SW 1271 (cell line): ENCODE results near the gene TMEM109.

Experiments used
- DNase-seq, 2 experiments: peaks; one replicate each; lab custom pipeline; 2025; lab: John Stamatoyannopoulos, UW

The TMEM109 gene

DNA sequence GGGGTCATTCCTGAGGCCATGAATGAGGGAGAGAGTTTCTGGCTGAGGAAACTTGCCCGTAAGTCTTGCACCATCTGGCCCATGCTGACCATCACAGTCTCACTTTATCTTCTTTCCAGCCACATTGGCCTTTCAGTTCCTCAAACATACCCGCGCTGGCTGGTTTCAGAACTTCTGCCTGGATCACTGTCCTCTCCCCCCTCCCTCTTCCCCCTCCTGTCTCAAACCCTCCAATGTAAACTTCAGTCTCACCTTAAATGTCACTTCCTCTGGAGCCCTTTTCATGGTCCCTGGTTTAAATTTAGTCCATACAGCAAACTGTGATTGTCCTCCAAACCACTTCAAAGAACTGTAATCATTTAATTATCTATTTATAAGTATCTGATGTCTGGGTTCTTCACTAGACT lies 3.7 kb upstream of the TMEM109 start:
- DNase-seq, result no peak

DNA sequence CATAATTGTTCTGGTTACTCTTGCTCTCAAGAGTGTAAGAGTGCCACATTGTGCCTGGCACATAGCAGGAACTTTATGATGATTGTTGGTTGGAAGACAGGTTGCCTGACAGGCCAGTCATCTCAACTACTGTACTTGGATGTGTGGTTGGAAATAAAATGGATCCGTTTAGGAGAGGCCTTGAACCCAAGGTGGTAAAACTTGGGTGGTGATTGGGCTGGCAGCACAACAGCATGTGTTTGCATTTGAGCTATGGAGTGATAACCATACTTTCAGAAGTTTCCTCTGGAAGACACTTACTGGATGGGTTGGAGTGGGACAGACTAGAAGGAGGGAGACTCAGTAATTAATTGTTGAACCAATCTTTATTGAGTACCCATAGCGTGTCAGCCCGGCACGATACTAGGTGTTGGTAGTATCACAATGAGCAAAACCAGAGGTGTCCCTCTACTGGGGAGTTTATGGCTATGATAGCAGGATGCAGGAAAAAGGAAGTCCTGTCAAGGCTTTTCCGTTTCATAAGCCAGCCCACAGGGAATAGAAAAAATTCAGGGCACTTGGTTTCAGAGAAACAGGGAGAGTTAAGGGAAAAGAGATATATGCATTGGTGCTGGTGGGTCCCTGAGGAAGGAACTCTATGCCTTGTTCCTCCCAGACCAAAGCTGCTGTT lies 3.1 kb upstream of the TMEM109 start:
- DNase-seq, result no peak

DNA sequence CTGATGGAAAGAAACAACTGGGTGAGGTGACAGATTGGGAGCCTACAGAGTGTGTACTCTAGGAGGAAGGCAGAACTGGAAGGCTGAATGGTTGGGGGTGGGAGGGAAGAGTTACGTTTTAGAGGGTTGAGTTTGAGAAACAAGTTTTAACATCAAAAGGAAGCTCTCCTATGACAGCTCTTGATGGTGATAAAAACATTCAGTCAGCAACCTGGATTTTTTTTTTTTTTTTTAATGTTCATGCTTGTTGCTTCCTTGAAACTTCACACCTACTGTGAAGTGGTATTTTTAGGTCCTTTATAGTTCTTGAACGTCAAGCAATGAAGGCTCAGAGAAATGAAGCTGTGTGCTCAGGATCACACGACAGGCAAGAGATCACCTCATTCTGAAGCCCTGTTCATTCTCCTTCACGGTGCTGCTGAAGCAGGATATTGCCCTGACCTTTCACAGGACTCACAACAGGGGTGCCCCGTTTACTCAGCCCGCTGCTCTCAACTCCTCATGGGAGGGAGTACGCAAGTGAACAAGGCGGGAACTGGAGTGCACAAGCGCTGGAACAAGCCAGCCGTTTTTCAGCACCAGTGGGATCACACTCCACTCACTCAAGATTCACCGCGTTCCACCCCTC lies 1.6 kb upstream of the TMEM109 start:
- DNase-seq, result no peak

DNA sequence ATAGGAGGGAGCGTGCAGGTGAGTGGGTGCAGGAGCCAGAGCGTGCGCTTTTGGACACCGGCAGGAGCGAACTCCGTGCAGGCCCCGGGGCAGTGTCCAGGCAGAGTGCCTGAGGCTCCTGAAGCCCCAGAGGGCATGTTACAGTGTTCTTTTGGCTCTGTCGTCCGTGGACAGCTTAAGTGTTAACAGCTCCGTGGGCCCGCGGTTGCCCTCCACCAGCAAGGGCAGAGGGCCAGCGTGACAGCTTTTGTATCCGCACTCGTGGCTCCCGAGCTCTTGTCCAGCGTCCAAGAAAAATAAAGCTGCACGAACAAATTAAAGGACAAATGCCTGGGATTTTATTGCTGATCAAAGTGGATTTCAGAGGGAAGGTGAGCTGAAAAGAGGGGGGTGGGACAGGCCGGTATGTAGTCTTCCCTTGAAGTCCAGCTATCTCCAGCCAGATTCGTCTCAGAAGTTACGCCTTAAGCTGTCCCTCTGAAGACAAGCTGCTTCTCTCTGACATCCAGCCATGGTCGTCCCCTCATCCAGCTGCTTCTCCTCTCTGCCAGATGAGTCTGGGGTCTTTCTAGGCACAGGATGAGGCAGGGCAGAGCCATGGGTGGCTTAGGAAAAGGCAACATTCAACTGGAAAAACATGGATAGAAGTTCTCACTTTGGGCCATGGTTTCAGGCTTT lies 968 bp upstream of the TMEM109 start:
- no peak for DNase-seq

DNA sequence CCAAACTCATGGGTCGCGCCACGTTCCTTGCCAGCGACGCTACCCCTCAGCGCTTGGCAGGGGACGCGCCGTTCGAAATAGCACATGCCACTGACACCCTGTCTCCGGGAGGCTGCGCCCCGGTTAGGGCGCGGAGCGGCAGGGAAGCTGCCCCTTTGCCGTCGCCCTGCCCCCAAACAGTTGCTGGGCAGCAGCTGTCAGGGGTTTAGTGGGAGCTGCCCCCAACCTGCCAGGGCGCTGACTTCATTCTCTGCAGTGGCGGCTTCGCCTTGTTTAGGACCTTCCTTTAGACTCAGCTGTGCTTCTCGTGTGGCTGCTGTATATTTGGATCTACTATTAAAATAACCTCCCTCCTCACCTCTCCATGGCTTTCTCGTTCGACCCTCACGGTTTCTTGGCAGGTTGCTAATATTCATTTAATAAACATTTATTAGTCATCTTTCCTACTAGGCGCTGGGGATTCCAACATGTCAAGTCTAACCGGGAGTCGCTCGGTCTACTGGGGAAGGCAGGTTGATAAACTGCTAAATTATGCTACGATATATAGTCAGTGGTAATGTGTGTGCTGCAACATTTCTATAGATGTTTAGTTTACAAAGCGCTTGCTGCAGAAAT lies 782 bp downstream of the TMEM109 start:
- peak in 1 of 2 experiments; percentile 14 for DNase-seq

DNA sequence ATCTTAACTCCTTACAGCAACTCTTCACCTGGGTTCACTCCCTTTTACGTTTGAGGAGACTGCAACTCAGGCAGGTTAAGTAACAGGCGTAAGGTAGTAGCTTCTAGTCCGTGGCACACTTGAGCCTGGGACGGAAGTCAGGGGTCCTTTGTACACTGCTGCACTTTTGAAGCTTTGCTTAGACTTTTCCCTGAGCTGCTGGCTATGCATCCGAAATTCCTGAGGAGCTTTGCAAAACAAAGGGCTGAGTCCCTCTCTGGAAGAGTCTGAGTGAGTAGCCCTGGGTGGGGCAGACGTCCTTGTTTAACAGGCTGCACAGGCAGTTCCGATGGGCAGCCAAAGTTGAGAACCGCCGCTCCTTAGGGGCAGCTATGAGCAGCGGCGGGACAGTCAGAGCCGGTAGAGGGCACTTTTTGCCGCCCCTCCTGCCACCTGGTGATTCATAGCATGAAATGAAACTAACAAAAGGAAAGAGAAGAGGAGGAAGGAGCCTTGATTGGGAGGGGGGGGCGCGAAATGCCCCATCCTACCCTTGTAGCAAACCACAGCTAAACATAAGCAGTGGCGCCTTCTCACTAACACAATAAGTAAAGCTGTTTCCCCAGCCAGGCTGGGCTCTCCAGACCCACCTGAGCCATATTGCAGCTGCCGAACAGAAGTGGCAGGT lies 1.4 kb downstream of the TMEM109 start:
- peak in 1 of 2 experiments; percentile 54 for DNase-seq

DNA sequence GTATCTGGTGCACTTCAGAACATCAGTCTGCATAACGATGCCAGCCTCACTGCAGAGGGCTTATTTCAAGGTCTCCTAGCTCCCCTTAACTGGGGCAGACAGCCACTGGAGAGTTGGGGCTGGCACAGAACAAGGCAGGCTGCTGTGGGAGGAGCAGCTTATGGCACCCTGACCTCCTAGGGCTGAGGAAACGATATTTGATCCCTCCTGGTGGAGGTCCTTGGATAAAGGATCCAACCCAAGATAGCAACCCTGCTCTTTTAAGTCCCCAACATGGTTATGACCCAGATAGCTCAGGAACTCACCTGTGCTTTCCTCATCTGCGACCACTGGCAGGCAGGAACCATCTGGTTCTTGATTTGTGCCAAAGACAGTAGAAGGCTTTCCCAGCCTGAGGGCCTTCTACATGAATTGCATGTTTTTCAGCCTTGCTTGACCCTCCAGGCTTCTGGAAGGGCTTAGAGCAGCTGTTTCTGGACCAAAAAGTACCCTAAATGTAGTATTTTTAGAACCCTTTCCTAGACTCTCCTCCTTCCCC lies 2.8 kb downstream of the TMEM109 start:
- DNase-seq, result no peak

DNA sequence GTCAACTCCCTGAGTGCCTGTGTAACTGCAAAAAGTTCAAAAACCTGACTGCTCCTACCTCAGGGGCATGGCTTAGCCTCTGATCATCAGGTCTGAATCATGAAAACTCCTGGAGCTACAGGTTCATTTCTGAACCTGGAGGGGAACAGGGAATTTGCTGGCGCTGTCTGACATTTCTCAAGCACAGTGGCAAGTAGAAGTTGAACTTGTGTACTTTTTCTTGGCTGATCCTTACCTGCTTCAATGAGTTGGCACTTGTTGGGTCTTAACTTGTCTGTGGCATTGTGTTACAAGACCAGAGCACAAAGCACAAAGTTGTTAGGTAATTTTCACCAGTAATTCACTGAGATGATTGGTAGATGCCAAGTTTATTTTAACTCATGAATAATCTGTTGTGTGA lies 3.3 kb downstream of the TMEM109 start:
- no peak for DNase-seq

DNA sequence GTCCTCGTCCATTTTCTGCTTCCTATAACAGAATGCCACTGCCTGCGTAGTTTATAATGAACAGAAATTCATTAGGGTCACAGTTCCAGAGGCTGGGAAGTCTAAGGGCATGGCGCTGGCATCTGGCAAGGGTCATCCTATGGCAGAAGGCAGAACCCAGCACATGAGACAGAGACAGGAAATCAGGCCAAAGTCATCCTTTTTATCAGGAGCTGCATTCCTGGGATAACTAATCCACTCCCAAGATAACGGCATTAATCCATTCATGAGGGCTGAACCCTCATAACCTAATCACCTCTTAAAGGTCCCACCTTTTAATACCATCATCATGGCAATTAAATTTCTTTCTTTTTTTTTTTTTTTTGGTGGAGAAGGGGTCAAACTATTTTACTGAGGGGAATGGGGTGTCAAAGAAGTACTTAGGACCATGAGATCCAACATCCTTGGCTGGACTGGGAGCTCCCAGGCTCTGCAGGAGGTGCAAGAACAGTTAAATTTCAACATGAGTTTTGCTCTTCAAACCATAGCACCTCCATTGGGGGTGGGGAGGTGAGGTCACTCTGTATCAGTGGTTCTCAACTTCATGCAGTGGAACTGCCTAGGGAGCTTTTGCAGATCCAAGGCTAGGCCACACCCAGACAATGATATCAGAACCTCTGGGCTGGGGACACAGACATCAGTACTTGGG lies 4.4 kb downstream of the TMEM109 start:
- DNase-seq, result no peak

DNA sequence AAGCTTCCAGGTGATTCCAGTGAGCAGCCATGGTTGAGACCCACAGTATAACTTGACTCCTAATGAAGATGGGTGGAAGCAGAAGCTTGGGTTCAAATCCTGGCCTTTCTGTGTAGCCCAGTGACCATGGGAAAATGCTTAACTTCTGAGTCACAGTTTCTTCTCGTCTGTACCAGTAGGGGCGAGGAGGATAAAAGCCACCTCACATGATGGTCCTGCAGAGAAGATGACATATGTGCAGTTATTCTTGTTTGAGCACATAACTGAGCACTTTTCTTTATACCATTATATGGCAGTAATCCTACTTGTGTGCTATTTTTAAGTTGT lies 4.9 kb downstream of the TMEM109 start:
- no peak for DNase-seq

DNA sequence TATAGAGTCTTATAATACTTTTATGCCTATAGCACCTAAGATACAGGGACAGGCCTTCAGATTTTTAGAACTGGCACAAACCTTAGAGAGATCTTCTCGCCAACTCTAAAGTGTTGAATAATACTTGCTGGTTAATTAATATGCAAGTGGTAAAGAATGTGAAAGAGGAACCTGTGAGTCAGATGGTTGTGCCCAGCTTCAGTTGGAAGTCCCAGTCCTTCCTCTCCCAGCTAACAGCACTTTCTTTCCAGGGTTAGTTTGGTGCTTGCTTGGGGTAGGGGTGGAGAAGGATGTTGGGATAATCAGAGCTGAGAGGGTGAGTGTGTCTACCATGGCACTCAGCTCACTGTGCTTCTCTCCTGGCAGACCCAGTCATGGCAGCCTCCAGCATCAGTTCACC lies 5.4 kb downstream of the TMEM109 start:
- no peak for DNase-seq

DNA sequence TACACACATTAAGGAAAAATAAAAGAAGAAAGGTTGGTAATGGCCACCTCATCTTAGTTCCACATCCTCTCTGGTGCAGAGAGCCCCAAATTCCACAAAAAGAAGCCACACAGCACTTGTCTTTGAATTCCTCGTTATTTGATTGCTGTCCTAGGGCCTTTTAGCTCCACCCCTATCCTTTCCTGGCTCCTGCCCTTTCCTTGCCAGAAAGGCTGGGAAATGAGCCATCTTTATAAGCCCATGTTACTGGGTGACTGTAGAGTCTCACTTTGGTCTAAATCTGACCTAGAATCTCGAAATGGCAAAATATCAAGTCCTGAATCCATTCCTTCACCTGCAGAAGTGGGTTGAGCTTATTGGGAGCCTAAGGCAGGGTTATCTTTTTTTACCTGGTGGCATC lies 6.0 kb downstream of the TMEM109 start:
- DNase-seq, result no peak

DNA sequence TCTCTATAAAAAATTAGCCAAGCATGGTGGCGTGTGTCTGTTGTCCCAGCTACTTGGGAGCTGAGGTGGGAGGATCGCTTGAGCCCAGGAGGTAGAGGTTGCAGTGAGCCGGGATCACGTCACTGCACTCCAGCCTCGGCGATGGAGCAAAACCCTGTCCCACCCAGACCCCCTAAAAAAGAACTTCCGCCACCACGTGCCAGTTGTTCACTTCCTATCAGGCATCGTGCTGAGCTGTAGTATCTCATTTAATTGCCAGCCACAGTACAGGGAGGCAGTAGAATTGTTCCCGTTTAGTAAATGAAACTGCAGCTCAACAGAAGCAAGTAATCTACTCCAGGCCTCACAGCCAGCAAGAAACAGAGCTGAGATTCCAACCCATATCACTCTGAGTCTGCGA lies 7.3 kb downstream of the TMEM109 start:
- DNase-seq, result no peak

DNA sequence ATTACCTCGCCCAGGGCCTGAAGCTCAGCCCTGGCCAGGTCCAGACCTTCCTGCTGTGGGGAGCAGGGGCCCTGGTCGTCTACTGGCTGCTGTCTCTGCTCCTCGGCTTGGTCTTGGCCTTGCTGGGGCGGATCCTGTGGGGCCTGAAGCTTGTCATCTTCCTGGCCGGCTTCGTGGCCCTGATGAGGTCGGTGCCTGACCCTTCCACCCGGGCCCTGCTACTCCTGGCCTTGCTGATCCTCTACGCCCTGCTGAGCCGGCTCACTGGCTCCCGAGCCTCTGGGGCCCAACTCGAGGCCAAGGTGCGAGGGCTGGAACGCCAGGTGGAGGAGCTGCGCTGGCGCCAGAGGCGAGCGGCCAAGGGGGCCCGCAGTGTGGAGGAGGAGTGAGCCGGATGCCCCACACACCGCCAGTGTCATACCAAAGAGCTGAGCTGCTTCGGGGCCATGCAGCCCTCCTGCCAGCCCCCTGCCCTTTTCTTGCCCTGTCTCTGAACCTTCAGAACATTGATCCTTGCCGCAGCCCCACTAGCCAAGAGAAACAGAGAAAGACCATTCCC lies 7.9 kb downstream of the TMEM109 start:
- no peak for DNase-seq

DNA sequence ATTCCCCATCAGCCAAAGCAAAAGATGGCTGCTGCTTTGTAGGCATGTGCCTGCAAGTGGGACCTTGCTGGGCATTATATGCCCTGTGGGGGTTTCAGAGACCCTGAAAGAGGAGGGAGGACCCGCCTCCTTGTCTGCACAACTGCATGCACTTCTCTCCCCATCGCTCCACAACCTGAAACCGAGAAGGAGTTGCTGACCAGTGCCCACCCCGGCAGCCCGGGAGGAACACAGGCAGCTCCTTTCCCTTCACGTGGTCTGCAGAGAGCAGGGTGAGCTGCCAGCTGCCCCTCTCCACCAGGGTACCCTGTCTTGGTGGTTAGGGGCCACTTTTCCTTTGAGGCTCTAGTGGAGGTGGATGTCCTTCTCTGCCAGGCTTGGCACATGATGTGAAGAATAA lies 8.9 kb downstream of the TMEM109 start:
- DNase-seq, result no peak

DNA sequence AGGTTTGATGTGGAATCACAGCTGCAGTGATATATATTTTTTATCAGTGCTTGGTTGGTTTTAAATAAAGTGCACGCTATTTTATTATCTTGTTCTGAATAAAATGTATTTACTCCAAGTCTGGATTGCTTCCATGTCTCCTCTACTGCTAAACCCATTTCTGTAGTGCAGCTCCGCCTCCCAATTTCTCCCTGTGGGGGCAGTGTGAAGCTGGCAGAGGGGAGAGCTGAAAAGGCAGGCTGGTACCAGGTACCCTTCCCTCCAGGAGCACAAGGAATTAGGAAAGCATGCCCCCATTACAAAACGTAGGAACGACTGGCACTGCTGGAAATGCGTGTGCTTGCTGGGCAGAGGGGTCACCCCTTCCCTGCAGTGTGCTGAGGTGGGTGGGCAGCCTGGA lies 9.4 kb downstream of the TMEM109 start:
- DNase-seq, result no peak

DNA sequence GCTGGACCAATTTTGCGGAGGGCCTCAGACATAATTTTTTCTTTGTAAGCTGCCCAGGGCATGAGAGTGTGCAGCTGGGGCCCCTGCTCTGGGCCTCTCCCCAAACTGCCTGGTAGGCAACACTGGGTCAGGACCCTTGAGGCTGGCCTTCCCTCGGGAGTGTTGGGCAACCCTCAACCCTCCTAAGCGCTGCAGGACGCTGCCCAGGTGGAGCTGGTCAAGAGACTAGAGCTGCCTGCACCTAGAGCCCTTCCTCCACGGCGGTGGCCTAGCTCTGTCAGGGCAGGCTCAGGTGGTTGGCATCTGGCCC lies 9.8 kb downstream of the TMEM109 start:
- DNase-seq, result no peak

DNA sequence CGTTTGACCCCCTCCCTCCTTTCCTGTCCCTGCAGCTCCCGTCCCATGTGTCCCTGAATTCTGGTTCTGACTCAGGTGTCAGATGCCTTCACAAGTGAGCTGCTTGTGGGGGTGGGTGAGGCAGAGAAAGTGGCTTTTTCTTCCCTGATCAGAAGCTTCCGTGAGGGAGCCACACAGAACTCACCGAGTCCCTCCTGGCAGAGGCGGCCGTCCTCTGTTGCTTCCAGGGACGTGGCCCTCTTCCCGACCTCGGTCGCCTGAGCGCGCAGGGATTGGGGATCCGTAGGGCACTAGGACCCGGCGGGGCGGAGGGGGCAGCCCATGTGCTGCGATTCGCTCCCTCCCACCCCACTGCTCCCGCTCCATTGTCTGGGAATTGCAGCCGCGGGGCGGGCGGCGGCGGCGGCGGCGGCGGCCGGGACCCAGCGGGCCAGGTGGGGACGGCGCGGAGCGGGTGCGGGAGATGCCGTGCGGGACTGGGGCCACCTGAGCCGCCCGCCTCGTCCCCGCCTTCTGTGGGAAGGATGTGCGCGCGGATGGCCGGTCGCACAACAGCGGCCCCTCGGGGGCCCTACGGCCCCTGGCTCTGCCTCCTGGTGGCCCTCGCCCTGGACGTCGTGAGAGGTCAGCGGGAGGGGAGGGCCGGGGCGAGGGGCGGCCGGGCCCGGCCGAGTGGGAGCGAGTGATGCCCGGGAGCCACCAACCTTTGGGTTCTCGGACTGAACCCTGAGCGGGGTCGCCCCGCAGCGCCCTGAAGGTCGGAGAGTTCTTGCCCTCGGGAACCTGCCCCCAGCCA lies 10.3 kb downstream of the TMEM109 start, which contains the start of gene TMEM132A:
Gene TMEM132A, plus strand, starts transcription at position 351 of the 796 bp plus-strand sequence. Its CDS starts 174 bp downstream, at position 525.
- peak in 1 of 2 experiments; percentile 60 for DNase-seq

DNA sequence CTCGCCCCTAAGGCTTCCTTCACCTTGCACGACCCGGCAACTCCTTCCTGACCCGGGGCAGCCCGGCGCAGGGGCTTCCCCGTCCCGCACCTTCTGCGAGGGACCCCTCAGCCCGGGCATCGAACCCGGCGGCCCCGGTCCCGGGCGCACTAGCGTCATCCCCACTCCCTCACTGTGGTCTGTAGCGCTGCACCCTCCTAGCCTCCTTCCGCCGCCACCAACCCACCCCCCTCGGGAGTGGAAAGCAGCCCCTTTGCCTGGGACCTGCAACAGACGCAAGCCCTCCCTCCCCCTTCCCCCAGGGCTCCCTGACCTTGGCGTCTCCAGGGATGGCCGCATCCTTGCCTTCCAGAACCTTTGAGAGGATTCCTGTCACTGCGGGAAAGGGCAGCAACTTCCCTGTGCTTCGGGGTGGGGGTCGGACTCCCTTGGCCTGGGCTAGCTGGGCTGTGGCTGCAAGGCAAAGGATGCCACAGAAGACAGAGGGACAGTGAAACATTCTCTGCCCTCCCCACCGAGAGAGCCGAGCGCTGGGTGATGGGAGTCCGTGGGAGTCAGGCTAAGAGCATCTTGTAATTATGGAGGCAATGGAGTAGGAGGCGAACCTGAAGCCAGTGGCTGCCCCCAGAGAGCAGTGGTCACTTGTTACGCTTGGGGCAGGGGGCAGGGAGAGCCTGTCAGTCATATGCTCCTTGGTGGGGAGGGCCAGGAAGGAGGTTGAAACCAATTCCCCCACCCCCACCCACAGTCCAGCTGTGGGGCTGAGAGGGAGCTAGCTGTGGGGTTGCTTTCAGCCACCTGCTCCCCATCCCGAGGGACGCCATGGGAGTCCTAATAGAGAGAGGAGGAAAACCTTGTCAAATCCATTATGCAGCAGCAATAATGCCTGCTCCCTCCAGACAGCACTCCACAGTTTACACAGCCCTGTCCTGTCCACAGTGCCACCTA lies 11.2 kb downstream of the TMEM109 start:
- DNase-seq, result no peak
